Measurements from ENCODE around the gene OGDH. TPM values are rescaled to one million over a fixed set of nuclear protein-coding genes. Genes with fewer than 3 reads are reported as not detected.
A peak's percentile ranks its signal among the peaks of the same experiment; 100 is the strongest.

OGDH gene
- total and polyA plus RNA-seq, 9 donors: 42.9 to 69.3 (median 59.8) TPM

- no peak overlapping the region for H3K27ac ChIP-seq (ENCODE audit: low read length)
- H3K9me3 ChIP-seq (replicated peaks; ENCODE audit: control insufficient read depth, low read depth, low read length): no peaks in the 10 kb centered on the region
- H3K27me3 ChIP-seq (ENCODE audit: control insufficient read depth, insufficient read depth, low read length): no peaks in the 10 kb centered on the region
- no peaks in the 10 kb centered on the region for H3K4me1 ChIP-seq (ENCODE audit: control insufficient read depth, insufficient read depth, low read length)
- no peak overlapping the region for H3K4me3 ChIP-seq (ENCODE audit: low read length)
- WGBS (ENCODE audit: insufficient coverage): 81% methylated on average over 3 of the region's 5 CpGs
- no peak for DNase-seq
- H3K36me3 ChIP-seq (ENCODE audit: control insufficient read depth, insufficient read depth, low read length): no peaks in the 10 kb centered on the region
Measured at GRCh38 chr7:44733708-44734481, 127.5 kb downstream of the OGDH start.

DNA sequence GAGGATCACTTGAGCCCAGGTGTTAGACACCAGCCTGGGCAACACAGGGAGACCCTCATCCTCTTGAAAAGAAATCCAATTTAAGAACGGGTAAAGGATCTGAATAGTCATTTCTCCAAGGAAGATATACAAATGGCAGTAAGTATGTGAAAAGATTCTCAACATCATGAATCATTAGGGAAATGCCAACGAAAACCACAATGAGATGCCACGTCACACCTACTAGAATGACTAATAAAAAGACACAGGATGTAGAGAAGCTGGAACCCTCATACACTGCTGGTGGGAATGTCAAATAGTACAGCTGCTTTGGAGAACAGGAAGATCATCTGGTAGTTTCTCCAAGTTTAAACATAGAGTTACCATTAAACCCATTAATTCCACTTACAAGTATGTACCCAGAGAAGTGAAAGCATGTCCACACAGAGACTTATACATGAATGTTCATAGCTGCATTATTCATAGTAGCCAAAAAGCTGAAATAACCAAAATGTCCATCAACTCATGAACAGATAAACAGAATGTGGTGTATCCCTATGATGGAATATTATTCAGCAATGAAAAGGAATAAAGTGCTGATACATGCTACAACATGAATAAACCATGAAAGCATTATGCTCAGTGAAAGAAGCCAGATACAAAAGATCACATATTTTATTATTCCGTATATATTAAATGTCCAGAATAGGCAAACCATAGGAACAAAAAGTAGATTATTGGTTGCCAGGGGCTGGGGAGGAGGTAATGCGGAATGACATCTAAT is 129.2 kb downstream of the OGDH start:
- Histone ChIP-seq H3K4me3 (ENCODE audit: low read length) (no peak overlapping the region), H3K27ac (ENCODE audit: low read length) (no peak overlapping the region)

GRCh38 chr7:44736896-44737295 is 130.5 kb downstream of the OGDH start:
- DNase-seq: no peak
- Histone ChIP-seq H3K27me3 (ENCODE audit: control insufficient read depth, insufficient read depth, low read length) (no peaks in the 10 kb centered on the region), H3K9me3 (replicated peaks; ENCODE audit: control insufficient read depth, low read depth, low read length) (no peaks in the 10 kb centered on the region), H3K27ac (ENCODE audit: low read length) (no peak overlapping the region), H3K36me3 (ENCODE audit: control insufficient read depth, insufficient read depth, low read length) (no peaks in the 10 kb centered on the region), H3K4me1 (ENCODE audit: control insufficient read depth, insufficient read depth, low read length) (no peaks in the 10 kb centered on the region), H3K4me3 (ENCODE audit: low read length) (no peak overlapping the region)
- 65% methylated on average over 3 of the region's 3 CpGs for WGBS (ENCODE audit: insufficient coverage)

More for the DNA sequence above, 129.2 kb downstream of the OGDH start:
- H3K4me1 ChIP-seq (ENCODE audit: control insufficient read depth, insufficient read depth, low read length): no peaks in the 10 kb centered on the region
- WGBS (ENCODE audit: insufficient coverage): no CpG with 5 or more reads among the region's 5 CpGs
- no peaks in the 10 kb centered on the region for H3K9me3 ChIP-seq (replicated peaks; ENCODE audit: control insufficient read depth, low read depth, low read length)
- no peak for DNase-seq
- no peaks in the 10 kb centered on the region for H3K36me3 ChIP-seq (ENCODE audit: control insufficient read depth, insufficient read depth, low read length)
- no peaks in the 10 kb centered on the region for H3K27me3 ChIP-seq (ENCODE audit: control insufficient read depth, insufficient read depth, low read length)

- Histone ChIP-seq H3K4me1 (ENCODE audit: control insufficient read depth, insufficient read depth, low read length) (no peaks in the 10 kb centered on the region), H3K4me3 (ENCODE audit: low read length) (no peak overlapping the region), H3K9me3 (replicated peaks; ENCODE audit: control insufficient read depth, low read depth, low read length) (no peaks in the 10 kb centered on the region), H3K27me3 (ENCODE audit: control insufficient read depth, insufficient read depth, low read length) (no peaks in the 10 kb centered on the region), H3K36me3 (ENCODE audit: control insufficient read depth, insufficient read depth, low read length) (no peaks in the 10 kb centered on the region), H3K27ac (ENCODE audit: low read length) (no peak overlapping the region)
- no peak for DNase-seq
- WGBS (ENCODE audit: insufficient coverage): 93% methylated on average over 1 of the region's 4 CpGs
Measured at GRCh38 chr7:44738051-44738723, 131.8 kb downstream of the OGDH start.

- no peaks in the 10 kb centered on the region for H3K9me3 ChIP-seq (replicated peaks; ENCODE audit: control insufficient read depth, low read depth, low read length)
- H3K27ac ChIP-seq (ENCODE audit: low read length): no peak overlapping the region
- no peaks in the 10 kb centered on the region for H3K27me3 ChIP-seq (ENCODE audit: control insufficient read depth, insufficient read depth, low read length)
- 78% methylated on average over 7 of the region's 23 CpGs for WGBS (ENCODE audit: insufficient coverage)
- no peaks in the 10 kb centered on the region for H3K36me3 ChIP-seq (ENCODE audit: control insufficient read depth, insufficient read depth, low read length)
- no peak for DNase-seq
- H3K4me3 ChIP-seq (ENCODE audit: low read length): no peak overlapping the region
- H3K4me1 ChIP-seq (ENCODE audit: control insufficient read depth, insufficient read depth, low read length): no peaks in the 10 kb centered on the region
Measured at GRCh38 chr7:44738876-44739665, 132.6 kb downstream of the OGDH start.

DNA sequence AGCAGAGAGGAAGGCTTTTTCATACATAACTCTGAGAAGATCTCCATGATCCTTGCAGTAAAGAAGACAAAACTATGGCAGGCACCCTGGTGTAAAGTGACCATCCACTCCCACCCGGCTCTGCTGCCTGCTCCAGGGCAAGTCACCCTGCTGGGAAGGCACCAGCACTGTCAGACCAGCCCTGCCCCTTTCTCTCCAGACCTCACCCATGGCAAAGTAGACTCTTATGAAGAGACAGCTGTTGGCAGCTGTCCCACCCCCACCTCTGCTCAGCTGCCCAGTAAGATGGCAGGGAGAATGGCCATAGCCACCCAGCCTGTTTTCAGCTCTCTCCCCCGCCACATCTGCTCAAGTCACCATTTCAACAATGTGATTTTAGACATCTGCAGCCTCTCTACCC is 133.6 kb downstream of the OGDH start:
- no peak overlapping the region for H3K27ac ChIP-seq (ENCODE audit: low read length)
- H3K9me3 ChIP-seq (replicated peaks; ENCODE audit: control insufficient read depth, low read depth, low read length): no peaks in the 10 kb centered on the region
- no peaks in the 10 kb centered on the region for H3K27me3 ChIP-seq (ENCODE audit: control insufficient read depth, insufficient read depth, low read length)
- WGBS (ENCODE audit: insufficient coverage): 76% methylated on average over 2 of the region's 2 CpGs
- no peaks in the 10 kb centered on the region for H3K4me1 ChIP-seq (ENCODE audit: control insufficient read depth, insufficient read depth, low read length)
- DNase-seq: no peak
- no peak overlapping the region for H3K4me3 ChIP-seq (ENCODE audit: low read length)
- H3K36me3 ChIP-seq (ENCODE audit: control insufficient read depth, insufficient read depth, low read length): no peaks in the 10 kb centered on the region

DNA sequence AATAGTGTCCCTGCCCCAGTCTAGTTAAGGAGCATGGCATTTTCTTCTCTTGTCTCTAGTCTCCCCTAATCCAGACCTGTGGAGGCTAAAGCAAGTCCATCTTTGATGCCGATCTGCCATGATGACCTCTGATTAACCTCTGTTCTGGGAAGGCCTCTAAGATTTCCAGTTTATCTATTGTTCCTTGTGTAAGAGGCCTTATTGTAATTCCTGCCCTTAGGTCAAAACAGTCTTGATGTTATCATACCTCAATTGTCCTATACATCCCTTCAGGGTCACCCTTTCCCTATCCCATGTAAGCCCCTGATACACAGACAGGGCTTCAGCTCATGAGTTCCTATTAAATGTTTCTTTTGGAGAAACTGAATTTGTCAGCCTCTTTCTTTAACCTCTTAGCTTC is 137.3 kb downstream of the OGDH start:
- no peak for DNase-seq
- no CpG with 5 or more reads among the region's 1 CpG for WGBS (ENCODE audit: insufficient coverage)
- Histone ChIP-seq H3K27ac (ENCODE audit: low read length) (no peak overlapping the region), H3K9me3 (replicated peaks; ENCODE audit: control insufficient read depth, low read depth, low read length) (no peaks in the 10 kb centered on the region), H3K36me3 (ENCODE audit: control insufficient read depth, insufficient read depth, low read length) (no peaks in the 10 kb centered on the region), H3K4me1 (ENCODE audit: control insufficient read depth, insufficient read depth, low read length) (no peaks in the 10 kb centered on the region), H3K27me3 (ENCODE audit: control insufficient read depth, insufficient read depth, low read length) (no peaks in the 10 kb centered on the region), H3K4me3 (ENCODE audit: low read length) (no peak overlapping the region)

GRCh38 chr7:44748045-44748947 is 141.9 kb downstream of the OGDH start, which contains the start of gene ZMIZ2:
ZMIZ2 (plus strand) TSS chr7:44748847; CDS start chr7:44756250, 7,403 bp downstream.
- WGBS (ENCODE audit: insufficient coverage): under 1% methylated on average over 78 of the region's 92 CpGs
- H3K9me3 ChIP-seq (replicated peaks; ENCODE audit: control insufficient read depth, low read depth, low read length): no peaks in the 10 kb centered on the region
- H3K4me1 ChIP-seq (ENCODE audit: control insufficient read depth, insufficient read depth, low read length): peaks cover 23% of the 10 kb centered on the region
- peak within 1 kb of the TSS; percentile 89 for H3K27ac ChIP-seq (ENCODE audit: low read length)
- H3K27me3 ChIP-seq (ENCODE audit: control insufficient read depth, insufficient read depth, low read length): no peaks in the 10 kb centered on the region
- H3K36me3 ChIP-seq (ENCODE audit: control insufficient read depth, insufficient read depth, low read length): peaks cover 17% of the 10 kb centered on the region
- peak within 1 kb of the TSS; percentile 85 for H3K4me3 ChIP-seq (ENCODE audit: low read length)
- DNase-seq: peak; percentile 95
